GM23338 (cell line): ENCODE measurements around the gene TULP4.

ENCODE experiments used
- CTCF ChIP-seq, 2 experiments: fragments of 200-600 bp in 1 of 2; sonication (generic) in 1 of 2; conservative IDR thresholded peaks; 2 replicates each; pipeline versions ENCODE4 v1.5.1 to v1.6.1; 2016 to 2017; ENCODE audit warnings: antibody characterized with exemption in 2 of 2, low read depth in 2 of 2, mild to moderate bottlenecking in 2 of 2, moderate library complexity in 1 of 2
- EZH2 ChIP-seq: fragments of 200-600 bp; sonication (generic); IDR thresholded peaks from one replicate; pipeline ENCODE4 v1.8.0; 2017; ENCODE audit warnings: antibody characterized with exemption, mild to moderate bottlenecking, low read depth; ENCODE audit not compliant: unreplicated experiment
- EZH2phosphoT487 ChIP-seq: fragments of 200-600 bp; sonication (generic); IDR thresholded peaks from one replicate; pipeline ENCODE4 v1.8.1; 2018; ENCODE audit warnings: antibody characterized with exemption; ENCODE audit not compliant: unreplicated experiment
- POLR2AphosphoS5 ChIP-seq: IDR thresholded peaks from 2 replicates; pipeline ENCODE4 v1.6.1; 2016; ENCODE audit warnings: antibody characterized with exemption, low read depth
- REST ChIP-seq: IDR thresholded peaks from one replicate; pipeline ENCODE4 v1.6.1; 2018; ENCODE audit warnings: antibody characterized with exemption; ENCODE audit not compliant: unreplicated experiment
- ZNF462 ChIP-seq: fragments of 250-450 bp; sonication (Bioruptor Pico); IDR thresholded peaks from 2 replicates; pipeline ENCODE4 v1.5.0; 2020; ENCODE audit warnings: mild to moderate bottlenecking, moderate library complexity

GRCh38 chr6:158371261-158371660, 59.0 kb downstream of the TULP4 start:
- TF ChIP-seq CTCF (conservative IDR thresholded peaks at IDR 0.05; ENCODE audit: low read depth in 2 of 2): no peak
- no peak for TF ChIP-seq EZH2phosphoT487
- TF ChIP-seq REST: no peak
- no peak for TF ChIP-seq ZNF462
- TF ChIP-seq POLR2AphosphoS5: no peak
- TF ChIP-seq EZH2: no peak
